ENCODE measurements around the gene KCNC3. TPM values are rescaled to one million over a fixed set of nuclear protein-coding genes. Genes with fewer than 3 reads are reported as not detected.

Gene KCNC3
- total and polyA plus RNA-seq, 2 of the 13 experiments (the other 11 are each of a cell fraction or from before 2014, with no cell fraction given), result 0.29 to 1.7 TPM

- Histone ChIP-seq H3K4me2 (ENCODE audit: low read depth, low read length) (peak overlapping the region; percentile 85; the same call in 1 of the 2 replicates), H3K9ac (ENCODE audit: insufficient read depth, low read depth, low read length) (no peak overlapping the region; the same call in 1 of the 2 replicates), H2AFZ (ENCODE audit: low read length) (no peak overlapping the region), H3K36me3 (replicated peaks in 1 of 2; ENCODE audit: control insufficient read depth in 1 of 2, insufficient read depth in 2 of 2, low read length in 2 of 2) (no peaks in the 10 kb centered on the region; a peak in 1 of 5 replicates), H3K4me1 (ENCODE audit: insufficient read depth, low read length) (peaks cover 63% of the 10 kb centered on the region), H3K79me2 (ENCODE audit: insufficient read depth, low read length) (no peaks in the 10 kb centered on the region), H3K9me3 (ENCODE audit: low read length) (no peaks in the 10 kb centered on the region), H4K20me1 (ENCODE audit: insufficient read depth, low read length) (peaks cover 7% of the 10 kb centered on the region; the same call in 1 of the 2 replicates), H3K4me3 (replicated peaks in 1 of 3; ENCODE audit: insufficient read depth in 1 of 3, low read depth in 2 of 3, low read length in 3 of 3) (peak overlapping the region in 2 of 3 experiments; percentile 63 to 75; a peak in 3 of 6 replicates), H3K27ac (ENCODE audit: extremely low read length, insufficient read depth, low read length) (no peak overlapping the region), H3K27me3 (ENCODE audit: control insufficient read depth in 1 of 2, insufficient read depth in 2 of 2, low read length in 2 of 2) (no peaks in the 10 kb centered on the region)
- in situ Hi-C loops (cut with HindIII; ENCODE audit: extremely low pct_ligation_motif_present, low pct_unique_long_range_greater_than_20kb), result loop anchor here (5.0 kb wide), 1 partner anchor 67 kb away; no protein-coding TSS in a partner anchor
- peak; percentile 4 for ATAC-seq
- ChIA-PET POLR2A (interaction anchor here (0.6 to 1.7 kb wide), 18 partner anchors 9 to 476 kb away, joined by 3 to 10 read pairs (median 4); partner anchors contain the start of genes NR1H2 and POLD1), CTCF (ENCODE audit: low intra/inter-chr PET ratio, low total read pairs) (no interaction called here)
- intact Hi-C loops (cut with micrococcal nuclease; ENCODE audit: unreplicated experiment), result loop anchor here (5.0 kb wide), 1 partner anchor 67 kb away; no protein-coding TSS in a partner anchor
- BruUV-seq (replicated peaks), result no TSS peak
- WGBS (ENCODE audit: low lambda C conversion rate), result 4% methylated on average over 11 of the region's 40 CpGs
- no peak for FAIRE-seq
- TF ChIP-seq ZFAT (CRISPR knock-in tag; conservative IDR thresholded peaks at IDR 0.05) (no peak), HNRNPLL (IDR thresholded peaks at IDR 0.05; ENCODE audit: low read depth, low read length, poor library complexity, severe bottlenecking) (peak; percentile 59), CTCF (CRISPR knock-in tag; IDR thresholded peaks at IDR 0.05) (peak; percentile 27; the same call in 1 of the 2 replicates), STAG1 (CRISPR knock-in tag; IDR thresholded peaks at IDR 0.05) (peak; percentile 11; the same call in 1 of the 2 replicates), MXI1 (IDR thresholded peaks at IDR 0.05; ENCODE audit: borderline replicate concordance, low read depth, low read length) (0 out of 3 replicates have a peak, but pooled peaks have one; percentile 25)
- DNase-seq (ENCODE audit: low spot score), result no peak
Measured at GRCh38 chr19:50328873-50329145, 368 bp downstream of the KCNC3 start.

Data from HepG2 (cell line).